Skeletal muscle cell (primary cell): ENCODE measurements around the gene SERBP1.
"Not testable (repeated sequence)": the region's sequence is repeated elsewhere in the genome, so short reads cannot be mapped to it uniquely, and the experiment has no call there.

Source experiments
- DNase-seq: peaks from one replicate; pipeline ENCODE4 v3.0.0-alpha.2; 2010; ENCODE audit warnings: low read depth
- H3K4me3 ChIP-seq: 2 replicates; pipeline ENCODE4 v1.5.1; 2011; ENCODE audit warnings: low read depth, mild to moderate bottlenecking, control low read depth, low read length, moderate library complexity

SERBP1 gene

DNA sequence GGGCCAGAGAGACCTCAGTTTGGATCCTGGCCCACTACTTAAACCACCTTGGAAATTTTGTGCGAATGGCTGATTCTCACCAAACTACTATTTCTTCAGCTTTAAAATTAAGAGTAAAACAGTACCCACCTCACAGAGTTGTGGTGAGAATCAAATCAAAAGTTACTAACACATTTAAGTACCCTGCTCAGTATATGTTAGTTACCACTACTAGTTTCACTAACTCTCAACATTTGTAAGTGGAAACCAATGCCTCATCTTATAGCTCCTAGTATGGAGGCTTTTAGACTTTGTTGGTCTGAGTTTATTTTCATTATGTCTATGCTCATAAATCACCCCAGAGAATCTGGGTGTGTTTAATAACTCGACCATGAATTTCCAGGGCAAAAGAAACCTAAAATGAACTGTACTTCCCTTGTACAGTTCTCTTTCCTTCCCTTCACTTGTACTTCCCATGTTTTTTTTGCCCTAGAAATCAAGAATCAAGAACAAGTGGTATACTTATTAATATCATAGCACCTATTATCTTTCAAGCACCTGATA is 11.6 kb upstream of the SERBP1 start:
- H3K4me3 ChIP-seq: no peak overlapping the region
- no peak for DNase-seq

DNA sequence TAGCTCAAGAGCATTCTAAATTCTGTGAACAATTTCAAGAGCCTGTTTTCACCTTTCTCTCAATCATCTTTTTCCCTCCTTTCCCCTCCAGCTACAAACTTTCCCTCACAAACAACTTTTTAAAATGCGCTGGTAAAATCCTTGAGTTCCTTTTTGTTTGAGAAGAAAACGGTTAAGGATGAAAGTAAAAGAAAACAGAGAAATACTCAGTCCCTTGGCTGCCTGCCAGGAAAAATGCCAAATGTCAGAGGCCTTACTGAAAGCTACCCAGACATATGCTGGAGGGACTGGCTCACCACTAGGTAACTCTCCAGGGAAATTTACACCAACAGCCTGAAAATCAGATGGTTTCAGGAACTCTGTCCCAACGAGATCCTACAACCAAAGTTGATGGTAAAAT is 11.0 kb upstream of the SERBP1 start:
- peak; percentile 33 for DNase-seq
- H3K4me3 ChIP-seq: no peak overlapping the region

- no peak overlapping the region for H3K4me3 ChIP-seq
- DNase-seq: no peak
These were observed 10.1 kb upstream of the SERBP1 start for GRCh38 chr1:67440339-67440738.

GRCh38 chr1:67439277-67440029 is 9.3 kb upstream of the SERBP1 start:
- H3K4me3 ChIP-seq: no peak overlapping the region
- DNase-seq: no peak

GRCh38 chr1:67437961-67438360 is 7.8 kb upstream of the SERBP1 start:
- no peak overlapping the region for H3K4me3 ChIP-seq
- DNase-seq: no peak

DNA sequence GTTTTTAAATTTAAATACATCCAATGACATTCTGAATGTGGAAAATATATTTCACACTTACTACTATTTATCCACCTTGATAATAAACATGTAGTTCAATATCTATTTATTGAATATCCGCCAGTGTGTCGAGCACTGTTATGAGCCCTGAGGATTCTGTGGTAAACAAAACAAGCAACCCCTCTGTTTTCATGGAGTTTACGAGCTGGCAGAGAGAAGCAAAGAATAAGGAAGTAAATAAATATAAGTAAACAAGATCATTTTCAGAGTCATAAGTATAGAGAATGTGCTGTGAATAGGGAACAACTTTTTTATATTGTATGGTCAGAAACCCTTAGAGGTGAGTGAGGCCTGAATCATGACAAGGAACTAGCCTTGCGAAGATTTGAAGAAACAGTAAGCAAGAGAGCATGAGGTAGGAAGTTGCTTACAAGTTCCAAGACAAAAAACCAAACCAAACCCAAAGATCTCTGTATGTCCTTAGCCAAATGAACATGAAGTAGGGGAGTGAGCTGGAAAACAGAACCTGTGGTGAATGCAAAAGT is 6.4 kb upstream of the SERBP1 start:
- no peak for DNase-seq
- H3K4me3 ChIP-seq: no peak overlapping the region

GRCh38 chr1:67434491-67434890 is 4.3 kb upstream of the SERBP1 start:
- H3K4me3 ChIP-seq: no peak overlapping the region
- no peak for DNase-seq

GRCh38 chr1:67433837-67434236 is 3.6 kb upstream of the SERBP1 start:
- DNase-seq: no peak
- H3K4me3 ChIP-seq: no peak overlapping the region

GRCh38 chr1:67432745-67433144 is 2.5 kb upstream of the SERBP1 start:
- H3K4me3 ChIP-seq: no peak overlapping the region

GRCh38 chr1:67431869-67432578 is 1.8 kb upstream of the SERBP1 start:
- H3K4me3 ChIP-seq: peak overlapping the region; percentile 85
- DNase-seq: no peak

More at GRCh38 chr1:67432745-67433144, 2.5 kb upstream of the SERBP1 start:
- no peak for DNase-seq

DNA sequence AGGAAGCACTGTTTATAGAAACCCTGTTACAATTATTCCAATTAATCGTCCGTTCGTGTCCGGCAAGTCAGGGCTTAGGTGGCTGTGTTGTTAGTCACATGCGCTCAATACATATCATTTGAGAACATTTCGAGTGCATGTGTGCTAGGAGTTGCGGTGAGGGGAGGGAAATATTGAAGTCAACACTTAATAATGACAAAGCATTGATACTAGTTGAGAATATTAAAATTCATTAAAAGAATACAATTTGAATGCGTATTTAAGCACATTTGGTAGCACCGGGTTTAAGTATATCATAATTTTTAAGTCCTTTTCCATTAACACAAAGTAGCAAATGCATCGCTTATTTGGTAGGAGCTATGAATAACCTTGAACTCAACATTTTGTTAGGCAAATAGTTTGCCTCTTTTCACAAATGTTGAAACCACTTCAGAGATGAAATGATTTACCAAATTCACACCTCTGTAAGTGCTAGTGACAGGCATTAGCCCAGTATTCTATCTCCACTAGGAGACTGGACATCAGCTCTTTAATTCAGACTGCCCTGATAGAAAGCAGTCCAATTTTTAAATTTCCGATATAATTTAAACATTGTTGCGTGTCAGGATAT is 1.1 kb upstream of the SERBP1 start:
- no peak for DNase-seq
- H3K4me3 ChIP-seq: peak overlapping the region; percentile 85

- no peak for DNase-seq
These were observed 459 bp downstream of the SERBP1 start for GRCh38 chr1:67429528-67430357.

DNA sequence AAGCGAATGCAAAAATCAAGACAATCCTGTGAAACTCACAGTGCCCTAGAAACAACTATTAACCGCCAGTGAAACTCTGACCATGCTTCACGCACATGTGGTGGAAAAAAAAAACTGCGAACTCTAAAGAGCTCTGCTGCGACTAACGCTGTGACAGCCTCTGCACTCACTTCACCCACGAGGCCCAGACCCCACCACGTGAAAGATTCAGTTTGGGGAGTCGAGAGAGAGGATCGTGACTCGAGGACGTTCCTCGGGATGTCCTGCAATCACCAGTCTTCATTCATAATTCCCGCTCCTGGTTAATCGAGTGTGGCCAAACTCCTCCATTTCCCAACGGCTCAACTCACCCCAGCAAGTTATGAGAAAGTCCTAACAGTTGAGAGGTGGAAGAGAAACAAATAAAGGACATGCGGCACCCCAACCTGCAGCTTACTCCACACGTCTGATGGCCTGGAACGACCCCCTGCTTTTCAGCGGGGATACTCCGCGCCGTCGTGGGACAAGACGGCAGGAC is 1.1 kb downstream of the SERBP1 start:
- H3K4me3 ChIP-seq: peak overlapping the region; percentile 85
- DNase-seq: no peak

More at GRCh38 chr1:67429528-67430357, 459 bp downstream of the SERBP1 start:
- H3K4me3 ChIP-seq: peak overlapping the region; percentile 85

GRCh38 chr1:67427947-67428346 is 2.3 kb downstream of the SERBP1 start:
- DNase-seq: no peak

GRCh38 chr1:67427465-67427864 is 2.7 kb downstream of the SERBP1 start:
- no peak for DNase-seq
- peak overlapping the region; percentile 85 for H3K4me3 ChIP-seq

More at GRCh38 chr1:67427947-67428346, 2.3 kb downstream of the SERBP1 start:
- peak overlapping the region; percentile 85 for H3K4me3 ChIP-seq

DNA sequence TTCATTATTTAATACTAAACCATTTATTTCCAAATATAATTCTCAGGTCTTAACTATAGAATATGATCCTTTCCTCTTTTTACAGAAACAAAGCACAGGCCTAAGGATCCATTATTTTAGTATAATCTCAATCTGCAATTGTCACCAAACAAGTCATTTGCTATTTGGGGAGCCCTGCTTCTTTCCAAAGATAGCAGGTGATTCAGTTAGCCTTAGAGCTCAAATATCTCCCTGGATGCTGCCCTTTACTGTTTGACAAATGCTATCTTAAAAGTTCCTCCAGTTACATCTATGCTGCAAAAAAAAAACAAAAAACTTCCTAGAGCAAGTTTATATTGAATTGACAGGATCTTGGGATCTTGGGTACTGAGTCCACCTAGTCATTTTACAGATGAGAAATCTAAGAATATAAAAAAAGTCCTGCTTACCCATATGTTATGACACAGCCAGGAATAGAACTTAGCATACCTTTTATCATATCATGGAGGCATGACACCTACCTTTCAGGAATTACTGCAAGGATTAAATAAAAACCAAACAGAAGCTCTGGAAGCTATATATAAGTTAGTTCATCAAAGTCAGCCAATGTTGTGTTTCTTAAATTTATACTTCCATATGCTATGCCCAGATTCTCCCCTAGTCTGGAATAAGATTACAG is 9.2 kb downstream of the SERBP1 start:
- no peak for DNase-seq
- H3K4me3 ChIP-seq: no peak overlapping the region

GRCh38 chr1:67418839-67419586 is 11.2 kb downstream of the SERBP1 start:
- no peak overlapping the region for H3K4me3 ChIP-seq
- DNase-seq: no peak

- not testable (repeated sequence) for H3K4me3 ChIP-seq, DNase-seq
These were observed 12.5 kb downstream of the SERBP1 start for GRCh38 chr1:67417733-67418132.
